Upper lobe of left lung (tissue), 6 donors: Measurements from ENCODE around the gene KCNAB2. TPM values are rescaled to one million over a fixed set of nuclear protein-coding genes. Genes with fewer than 3 reads are reported as not detected.
A peak's percentile ranks its signal among the peaks of the same experiment; 100 is the strongest.

Experiments used
- ATAC-seq, 2 donors: fragments of 200-7000 bp; cut with Tn5 transposase; one replicate each; pipeline ENCODE4 v1.9.1; 2022; ENCODE audit warnings: mild to moderate bottlenecking in 2 of 2, moderate library complexity in 2 of 2; ENCODE audit not compliant: low FRiP score in 2 of 2
- DNase-seq, 2 donors: peaks; one replicate each; pipeline ENCODE4 v3.0.0-alpha.2; 2019 to 2020
- H3K27ac ChIP-seq, 4 donors: fragments of 200-600 bp; sonication (generic); one replicate each; pipeline ENCODE4 v1.5.1; 2016 to 2019
- H3K27me3 ChIP-seq, 4 donors: fragments of 200-600 bp; sonication (generic); one replicate each; pipeline ENCODE4 v1.5.1; 2017 to 2019
- H3K36me3 ChIP-seq, 4 donors: fragments of 200-600 bp; sonication (generic); one replicate each; pipeline ENCODE4 v1.5.1; 2016 to 2019
- H3K4me1 ChIP-seq, 4 donors: fragments of 200-600 bp; sonication (generic); one replicate each; pipeline ENCODE4 v1.5.1; 2018 to 2019
- H3K4me3 ChIP-seq, 4 donors: fragments of 200-600 bp; sonication (generic); one replicate each; pipeline ENCODE4 v1.5.1; 2017 to 2019; ENCODE audit warnings: mild to moderate bottlenecking in 2 of 4, moderate library complexity in 1 of 4
- H3K9me3 ChIP-seq, 4 donors: fragments of 200-600 bp; sonication (generic); one replicate each; pipeline ENCODE4 v1.5.1; 2018 to 2019
- CTCF ChIP-seq, 6 experiments: fragments of 450-650 bp in 4 of 6; fragments of 200-600 bp in 2 of 6; sonication (generic) in 2 of 6; IDR thresholded peaks; one replicate each; pipeline ENCODE4 v1.5.1; 2016 to 2019; ENCODE audit warnings: antibody characterized with exemption in 6 of 6
- EP300 ChIP-seq, 4 donors: sonication (generic); formaldehyde crosslinking; IDR thresholded peaks; one replicate each; pipeline ENCODE4 v1.5.1; 2017; ENCODE audit warnings: antibody characterized with exemption in 4 of 4, control low read depth in 2 of 4
- POLR2A ChIP-seq, 4 donors: fragments of 450-650 bp; IDR thresholded peaks; one replicate each; pipeline ENCODE4 v1.5.1; 2016 to 2017; ENCODE audit warnings: antibody characterized with exemption in 4 of 4, mild to moderate bottlenecking in 2 of 4
- POLR2AphosphoS5 ChIP-seq, 2 donors: sonication (generic); formaldehyde crosslinking; IDR thresholded peaks; one replicate each; pipeline ENCODE4 v1.5.1; 2017; ENCODE audit warnings: antibody characterized with exemption in 2 of 2
- WGBS, 2 donors: methylation state at CpG; one replicate each; pipeline ENCODE4 v1.1.5; 2017 to 2018; 5-methylcytosine and 5-hydroxymethylcytosine counted together
- total RNA-seq, 6 donors: library from RNA; depleted of rRNA in 4 of 6; stranded (reverse); fragments of >200 nt in 4 of 6; gene quantifications; one replicate each; pipeline versions ENCODE4 v1.1.0 to v1.2.1, GENCODE V29; 2016 to 2021
- donor health status: DM: no; HTN: no; CAD: no; lungs with moderate emphysema.
- donor health status: DM: no; HTN: yes; CAD: no; lungs with severe emphysema.

KCNAB2 gene
- total RNA-seq, 6 donors from 2014 or later, result 36.9 to 129 (median 97.8) TPM

GRCh38 chr1:6026095-6026809, 19.4 kb upstream of the KCNAB2 start:
- TF ChIP-seq POLR2AphosphoS5 (IDR thresholded peaks at IDR 0.05) (peak; percentile 64 to 82), CTCF (IDR thresholded peaks at IDR 0.05) (no peak), POLR2A (IDR thresholded peaks at IDR 0.05) (peak in 2 of 4 donors; percentile 16 to 86), EP300 (IDR thresholded peaks at IDR 0.05) (peak in 1 of 4 donors; percentile 11)
- WGBS, 2 donors, result 39% methylated on average over 14 of the region's 34 CpGs; no CpG with 5 or more reads in 1 of the 2 donors
- Histone ChIP-seq H3K27ac (peak overlapping the region; percentile 76 to 87 (median 80)), H3K4me1 (peaks cover 5 to 24% (median 14%) of the 10 kb centered on the region in 4 donors), H3K9me3 (no peaks in the 10 kb centered on the region), H3K27me3 (no peaks in the 10 kb centered on the region), H3K36me3 (peaks cover 0 to 3% (median 0%) of the 10 kb centered on the region in 4 donors), H3K4me3 (peak overlapping the region in 3 of 4 donors; percentile 42 to 54 (median 44))
- DNase-seq (peak; percentile 95), ATAC-seq (peak; percentile 90 to 93)

- no peak for DNase-seq
- H3K36me3 ChIP-seq, result peaks cover 0 to 3% (median 0%) of the 10 kb centered on the region in 4 donors
- peak overlapping the region; percentile 76 to 87 (median 80) for H3K27ac ChIP-seq
- ATAC-seq, result peak in 1 of 2 donors; percentile 34
- no peaks in the 10 kb centered on the region for H3K27me3 ChIP-seq
- no peaks in the 10 kb centered on the region for H3K9me3 ChIP-seq
- peak overlapping the region in 3 of 4 donors; percentile 42 to 54 (median 44) for H3K4me3 ChIP-seq
- TF ChIP-seq EP300 (IDR thresholded peaks at IDR 0.05) (no peak), POLR2AphosphoS5 (IDR thresholded peaks at IDR 0.05) (no peak)
- peaks cover 5 to 24% (median 14%) of the 10 kb centered on the region in 4 donors for H3K4me1 ChIP-seq
- WGBS, 2 donors, result 37 to 63% methylated on average over 10 of the region's 10 CpGs
Measured at GRCh38 chr1:6027591-6027990, 18.1 kb upstream of the KCNAB2 start.

- Histone ChIP-seq H3K27me3 (no peaks in the 10 kb centered on the region), H3K27ac (peak overlapping the region; percentile 76 to 87 (median 80)), H3K4me1 (peaks cover 5 to 24% (median 14%) of the 10 kb centered on the region in 4 donors), H3K36me3 (peaks cover 0 to 3% (median 0%) of the 10 kb centered on the region in 4 donors), H3K4me3 (peak overlapping the region in 3 of 4 donors; percentile 42 to 54 (median 44)), H3K9me3 (no peaks in the 10 kb centered on the region)
- peak; percentile 32 to 80 for ATAC-seq
- peak; percentile 32 to 68 for TF ChIP-seq POLR2AphosphoS5 (IDR thresholded peaks at IDR 0.05)
- TF ChIP-seq CTCF (IDR thresholded peaks at IDR 0.05), result no peak
- peak in 1 of 4 donors; percentile 60 for TF ChIP-seq POLR2A (IDR thresholded peaks at IDR 0.05)
- peak in 1 of 4 donors; percentile 48 for TF ChIP-seq EP300 (IDR thresholded peaks at IDR 0.05)
- WGBS, 2 donors, result 65 to 68% methylated on average over 5 to 19 of the region's 19 CpGs
- DNase-seq, result peak in 1 of 2 donors; percentile 76
Measured at GRCh38 chr1:6028042-6028850, 17.4 kb upstream of the KCNAB2 start.

GRCh38 chr1:6029351-6029750, 16.3 kb upstream of the KCNAB2 start:
- Histone ChIP-seq H3K4me3 (no peak overlapping the region), H3K27ac (peak overlapping the region; percentile 76 to 87 (median 80)), H3K9me3 (no peaks in the 10 kb centered on the region), H3K4me1 (peaks cover 5 to 24% (median 15%) of the 10 kb centered on the region in 4 donors), H3K27me3 (no peaks in the 10 kb centered on the region), H3K36me3 (peaks cover 0 to 3% (median 0%) of the 10 kb centered on the region in 4 donors)
- ATAC-seq, result no peak
- no peak for TF ChIP-seq EP300 (IDR thresholded peaks at IDR 0.05)
- 85 to 87% methylated on average over 5 of the region's 5 CpGs for WGBS, 2 donors
- no peak for DNase-seq

- Histone ChIP-seq H3K36me3 (peaks cover 0 to 3% (median 0%) of the 10 kb centered on the region in 4 donors), H3K9me3 (no peaks in the 10 kb centered on the region), H3K4me3 (no peak overlapping the region), H3K27ac (no peak overlapping the region), H3K4me1 (peaks cover 4 to 24% (median 16%) of the 10 kb centered on the region in 4 donors), H3K27me3 (no peaks in the 10 kb centered on the region)
- ATAC-seq, result no peak
- DNase-seq, result no peak
- 72 to 77% methylated on average over 7 of the region's 7 CpGs for WGBS, 2 donors
- TF ChIP-seq POLR2AphosphoS5 (IDR thresholded peaks at IDR 0.05) (no peak), CTCF (IDR thresholded peaks at IDR 0.05) (no peak), POLR2A (IDR thresholded peaks at IDR 0.05) (no peak), EP300 (IDR thresholded peaks at IDR 0.05) (no peak)
Measured at GRCh38 chr1:6030132-6030531, 15.6 kb upstream of the KCNAB2 start.
